ENCODE measurements around the gene KIAA0930.

- no peak for TF ChIP-seq CTCF (IDR thresholded peaks at IDR 0.05)
- TF ChIP-seq POLR2A (IDR thresholded peaks at IDR 0.05), result no peak
- TF ChIP-seq POLR2AphosphoS5 (IDR thresholded peaks at IDR 0.05), result no peak
Observed at GRCh38 chr22:45224988-45225731, 15.5 kb downstream of the KIAA0930 start.

Data from breast epithelium (tissue), 3 donors.